ENCODE results near the gene LILRB5. TPM values are rescaled to one million over a fixed set of nuclear protein-coding genes. Genes with fewer than 3 reads are reported as not detected.

Gene LILRB5
- total RNA-seq, 2 experiments from 2014 or later: not detected

GRCh38 chr19:54268936-54269335 is 11.9 kb upstream of the LILRB5 start:
- no peak for DNase-seq
- CTCF ChIA-PET: interaction anchor here (2.3 kb wide), 1 partner anchor 33 kb away, joined by 5 read pairs; no protein-coding TSS in a partner anchor
- H3K27me3 Mint-ChIP-seq: peaks cover 60% of the 10 kb centered on the region

DNA sequence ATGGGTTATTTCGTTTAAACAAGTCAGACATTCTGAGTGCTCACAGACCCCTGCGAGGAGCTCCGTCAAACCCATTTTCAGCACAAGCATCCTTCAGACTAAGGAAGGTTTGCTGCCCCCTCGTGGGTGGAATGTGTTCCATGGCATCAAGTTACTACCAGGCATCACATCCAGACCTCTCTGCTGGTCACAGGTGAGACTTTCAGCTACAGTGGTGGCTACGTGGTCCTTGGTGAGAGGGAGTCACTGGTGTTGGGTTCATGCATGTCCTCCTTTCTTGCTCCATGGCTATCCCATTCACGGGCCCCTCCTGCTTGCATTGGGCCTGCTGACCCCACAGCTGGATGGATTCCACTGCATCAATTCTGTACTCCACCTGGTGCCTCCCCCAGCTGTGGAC is 9.1 kb upstream of the LILRB5 start:
- peaks cover 40% of the 10 kb centered on the region for H3K27me3 Mint-ChIP-seq
- H3K9me3 Mint-ChIP-seq (ENCODE audit: low read depth): no peaks in the 10 kb centered on the region
- CTCF ChIA-PET: interaction anchor here (0.6 to 2.1 kb wide), 34 partner anchors 9 to 473 kb away, joined by 3 to 19 read pairs (median 3); partner anchors contain the start of genes CNOT3, LENG1, LENG8 and LILRB5
- ATAC-seq (peak; percentile 55), DNase-seq (peak; percentile 82)
- no peak overlapping the region for H3K4me3 Mint-ChIP-seq
- H3K4me1 Mint-ChIP-seq: no peaks in the 10 kb centered on the region
- H3K27ac Mint-ChIP-seq: no peak overlapping the region
- no peaks in the 10 kb centered on the region for H3K36me3 Mint-ChIP-seq

More at GRCh38 chr19:54268936-54269335, 11.9 kb upstream of the LILRB5 start:
- Mint-ChIP-seq H3K27ac (no peak overlapping the region), H3K4me3 (no peak overlapping the region), H3K4me1 (no peaks in the 10 kb centered on the region), H3K9me3 (ENCODE audit: low read depth) (no peaks in the 10 kb centered on the region), H3K36me3 (no peaks in the 10 kb centered on the region)
- no peak for ATAC-seq

DNA sequence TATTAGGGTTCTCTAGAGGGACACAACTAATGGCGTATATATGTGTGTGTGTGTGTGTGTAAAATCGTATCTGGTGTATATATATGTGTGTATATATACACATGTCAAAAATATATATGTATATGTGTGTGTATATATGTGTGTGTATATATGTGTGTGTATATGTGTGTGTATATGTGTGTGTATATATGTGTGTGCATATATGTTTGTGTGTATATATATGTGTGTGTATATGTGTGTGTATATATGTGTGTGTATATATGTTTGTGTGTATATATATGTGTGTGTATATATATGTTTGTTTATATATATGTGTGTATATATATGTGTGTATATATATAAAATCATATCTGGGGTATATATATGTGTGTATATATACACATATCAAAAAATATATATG is 5.4 kb upstream of the LILRB5 start:
- ATAC-seq (no peak), DNase-seq (no peak)
- H3K36me3 Mint-ChIP-seq: no peaks in the 10 kb centered on the region
- H3K9me3 Mint-ChIP-seq (ENCODE audit: low read depth): no peaks in the 10 kb centered on the region
- CTCF ChIA-PET: no interaction called here
- H3K27ac Mint-ChIP-seq: no peak overlapping the region
- peaks cover 19% of the 10 kb centered on the region for H3K27me3 Mint-ChIP-seq
- H3K4me3 Mint-ChIP-seq: no peak overlapping the region
- no peaks in the 10 kb centered on the region for H3K4me1 Mint-ChIP-seq

DNA sequence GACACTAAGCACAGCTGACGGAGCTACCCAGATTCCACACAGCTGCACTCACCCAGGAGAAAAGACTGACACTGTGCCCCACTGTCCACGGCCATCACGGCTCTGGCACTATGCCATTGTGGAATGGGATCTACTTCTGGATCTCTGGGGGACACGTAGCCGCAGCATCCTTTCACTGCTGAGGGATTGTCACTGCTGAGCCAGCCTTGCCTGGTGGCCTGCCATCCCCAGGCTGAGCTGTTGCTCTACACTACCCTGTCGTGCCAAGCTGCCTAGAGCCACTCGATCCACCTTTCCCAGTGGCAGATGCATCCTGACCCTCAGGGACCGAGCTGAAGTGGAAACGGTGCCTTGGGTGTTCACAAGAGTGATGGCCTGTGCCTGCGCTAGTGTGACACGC is 5.0 kb upstream of the LILRB5 start:
- peaks cover 19% of the 10 kb centered on the region for H3K27me3 Mint-ChIP-seq
- H3K9me3 Mint-ChIP-seq (ENCODE audit: low read depth): no peaks in the 10 kb centered on the region
- CTCF ChIA-PET: no interaction called here
- H3K4me3 Mint-ChIP-seq: no peak overlapping the region
- H3K27ac Mint-ChIP-seq: no peak overlapping the region
- H3K4me1 Mint-ChIP-seq: no peaks in the 10 kb centered on the region
- no peaks in the 10 kb centered on the region for H3K36me3 Mint-ChIP-seq
- ATAC-seq (no peak), DNase-seq (no peak)

GRCh38 chr19:54256250-54257115 is 590 bp downstream of the LILRB5 start:
- ATAC-seq (no peak), DNase-seq (no peak)
- no peak overlapping the region for H3K27ac Mint-ChIP-seq
- no peaks in the 10 kb centered on the region for H3K36me3 Mint-ChIP-seq
- no peaks in the 10 kb centered on the region for H3K4me1 Mint-ChIP-seq
- H3K9me3 Mint-ChIP-seq (ENCODE audit: low read depth): no peaks in the 10 kb centered on the region
- H3K27me3 Mint-ChIP-seq: peaks cover 9% of the 10 kb centered on the region
- H3K4me3 Mint-ChIP-seq: no peak overlapping the region
- CTCF ChIA-PET: interaction anchor here (1.9 kb wide), 1 partner anchor 9 kb away, joined by 8 read pairs; no protein-coding TSS in a partner anchor

DNA sequence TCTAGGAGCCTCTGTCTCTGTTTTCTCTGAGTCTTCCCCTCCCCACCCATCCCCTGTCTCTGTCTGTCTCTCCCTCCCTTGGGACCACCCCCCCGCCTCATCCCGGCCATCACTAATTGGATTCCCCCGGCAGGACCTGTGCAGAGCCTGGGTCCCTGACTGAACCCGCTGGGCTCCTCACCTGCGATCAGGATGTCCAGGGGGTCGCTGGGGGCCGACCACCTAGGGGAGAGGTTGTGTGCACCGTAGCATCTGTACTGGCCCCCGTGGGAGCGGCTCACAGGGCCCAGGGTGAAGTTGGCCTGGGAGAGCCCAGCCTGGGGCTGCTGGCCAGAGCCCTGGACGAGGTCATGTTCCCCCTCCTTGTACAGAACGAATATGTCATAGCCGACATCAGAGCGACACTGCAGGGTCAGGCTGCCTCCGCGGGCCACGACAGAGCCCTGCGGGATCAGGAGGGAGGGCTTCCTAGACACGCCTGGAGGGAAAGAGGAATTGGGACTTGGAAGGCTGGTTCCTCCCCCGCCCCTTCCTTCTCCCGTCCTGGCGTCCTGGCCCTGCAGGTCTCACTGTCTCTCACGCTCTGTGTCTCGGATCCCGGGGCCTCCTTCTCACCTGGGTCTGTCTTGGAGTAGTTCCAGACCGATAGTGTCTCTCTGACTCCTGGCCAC is 1.8 kb downstream of the LILRB5 start:
- H3K27ac Mint-ChIP-seq: no peak overlapping the region
- H3K27me3 Mint-ChIP-seq: peaks cover 11% of the 10 kb centered on the region
- no peaks in the 10 kb centered on the region for H3K36me3 Mint-ChIP-seq
- H3K9me3 Mint-ChIP-seq (ENCODE audit: low read depth): no peaks in the 10 kb centered on the region
- CTCF ChIA-PET: no interaction called here
- DNase-seq (no peak), ATAC-seq (no peak)
- no peak overlapping the region for H3K4me3 Mint-ChIP-seq
- H3K4me1 Mint-ChIP-seq: no peaks in the 10 kb centered on the region

DNA sequence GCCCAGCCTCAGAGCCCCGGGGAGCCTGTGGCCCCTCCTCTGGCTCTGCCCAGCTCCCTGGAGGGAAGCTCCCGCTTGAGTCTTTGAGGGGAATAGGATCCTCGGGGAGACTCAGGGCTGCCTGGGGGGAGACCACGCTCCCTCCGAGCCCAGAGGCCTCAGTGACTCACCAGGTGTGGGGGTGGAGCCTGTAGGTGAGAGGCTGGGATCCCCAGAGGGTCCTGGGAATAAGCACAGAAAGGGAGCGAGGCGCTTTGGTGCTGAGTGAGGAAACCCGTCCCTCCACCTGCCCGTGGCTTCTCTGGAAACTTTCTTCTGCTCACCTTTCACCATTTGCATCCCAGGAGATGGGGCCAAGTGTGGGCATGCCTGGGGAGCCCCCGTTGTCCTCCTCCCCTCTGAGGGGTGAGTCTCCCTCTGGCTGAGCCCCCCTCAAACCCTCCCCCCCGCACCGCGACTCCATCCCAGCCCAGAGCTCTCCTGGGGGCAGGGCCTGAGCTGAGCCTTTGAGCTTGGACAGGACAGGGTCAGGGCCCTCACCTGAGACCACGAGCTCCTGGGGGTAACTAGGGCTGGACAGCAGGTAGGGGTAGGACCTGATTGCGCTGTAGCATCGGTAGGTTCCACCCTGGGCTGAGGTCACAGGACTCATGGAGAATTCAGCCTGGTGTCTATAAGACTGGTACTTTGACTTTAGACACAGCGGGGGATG is 2.7 kb downstream of the LILRB5 start:
- ATAC-seq (no peak), DNase-seq (no peak)
- H3K27me3 Mint-ChIP-seq: peaks cover 19% of the 10 kb centered on the region
- no peak overlapping the region for H3K27ac Mint-ChIP-seq
- no peaks in the 10 kb centered on the region for H3K4me1 Mint-ChIP-seq
- CTCF ChIA-PET: no interaction called here
- no peaks in the 10 kb centered on the region for H3K9me3 Mint-ChIP-seq (ENCODE audit: low read depth)
- H3K4me3 Mint-ChIP-seq: no peak overlapping the region
- no peaks in the 10 kb centered on the region for H3K36me3 Mint-ChIP-seq

GRCh38 chr19:54253331-54254194 is 3.5 kb downstream of the LILRB5 start:
- H3K9me3 Mint-ChIP-seq (ENCODE audit: low read depth): no peaks in the 10 kb centered on the region
- no peaks in the 10 kb centered on the region for H3K4me1 Mint-ChIP-seq
- H3K36me3 Mint-ChIP-seq: no peaks in the 10 kb centered on the region
- no peak for ATAC-seq
- no peak for DNase-seq
- CTCF ChIA-PET: interaction anchor here (1.2 kb wide), 1 partner anchor 13 kb away, joined by 4 read pairs; no protein-coding TSS in a partner anchor
- no peak overlapping the region for H3K27ac Mint-ChIP-seq
- H3K4me3 Mint-ChIP-seq: no peak overlapping the region
- peaks cover 22% of the 10 kb centered on the region for H3K27me3 Mint-ChIP-seq

- H3K36me3 Mint-ChIP-seq: no peaks in the 10 kb centered on the region
- no peak overlapping the region for H3K4me3 Mint-ChIP-seq
- peaks cover 6% of the 10 kb centered on the region for H3K4me1 Mint-ChIP-seq
- H3K27ac Mint-ChIP-seq: no peak overlapping the region
- peaks cover 22% of the 10 kb centered on the region for H3K27me3 Mint-ChIP-seq
- CTCF ChIA-PET: interaction anchor here (1.2 kb wide), 1 partner anchor 13 kb away, joined by 4 read pairs; no protein-coding TSS in a partner anchor
- DNase-seq (no peak), ATAC-seq (no peak)
- no peaks in the 10 kb centered on the region for H3K9me3 Mint-ChIP-seq (ENCODE audit: low read depth)
Measured at GRCh38 chr19:54252845-54253244, 4.2 kb downstream of the LILRB5 start.

GRCh38 chr19:54252243-54252642 is 4.8 kb downstream of the LILRB5 start:
- Mint-ChIP-seq H3K4me3 (no peak overlapping the region), H3K27ac (no peak overlapping the region), H3K4me1 (peaks cover 12% of the 10 kb centered on the region), H3K9me3 (ENCODE audit: low read depth) (no peaks in the 10 kb centered on the region), H3K27me3 (peaks cover 22% of the 10 kb centered on the region), H3K36me3 (no peaks in the 10 kb centered on the region)
- CTCF ChIA-PET: interaction anchor here (1.2 kb wide), 1 partner anchor 14 kb away, joined by 4 read pairs; no protein-coding TSS in a partner anchor
- ATAC-seq (no peak), DNase-seq (no peak)

DNA sequence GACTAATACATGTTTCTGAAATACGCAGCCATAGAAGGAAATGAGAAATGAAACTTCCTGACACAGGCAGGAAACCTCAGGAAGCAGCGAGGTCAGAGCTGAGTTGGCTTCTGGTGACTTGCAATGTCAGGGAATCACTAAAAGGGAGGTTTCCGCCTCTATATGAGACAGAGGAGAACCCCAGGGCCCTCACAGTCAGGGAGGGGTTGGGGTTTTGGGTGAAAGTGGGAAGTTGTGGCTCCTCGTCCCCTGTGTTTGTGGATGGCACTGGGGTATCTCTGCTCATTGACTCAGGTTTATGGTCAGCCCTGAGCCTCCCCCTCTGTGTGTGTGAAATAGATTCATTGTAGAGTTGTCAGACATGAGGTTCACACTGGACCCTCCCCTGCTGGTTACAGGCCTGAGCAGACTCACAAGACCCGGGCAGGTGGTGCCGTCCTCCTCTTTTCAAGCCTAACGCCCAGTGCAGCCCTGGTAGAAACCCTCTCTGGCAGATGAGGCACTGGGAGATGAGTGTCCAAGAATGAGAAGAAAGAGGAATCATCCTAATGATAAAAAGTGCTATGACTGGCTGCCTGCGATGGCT is 9.0 kb downstream of the LILRB5 start:
- Mint-ChIP-seq H3K36me3 (no peaks in the 10 kb centered on the region), H3K4me1 (peaks cover 15% of the 10 kb centered on the region), H3K27me3 (peaks cover 26% of the 10 kb centered on the region), H3K9me3 (ENCODE audit: low read depth) (no peaks in the 10 kb centered on the region), H3K4me3 (peak overlapping the region; percentile 10), H3K27ac (no peak overlapping the region)
- ATAC-seq (peak; percentile 76), DNase-seq (peak; percentile 68)
- CTCF ChIA-PET: interaction anchor here (0.9 kb wide), 1 partner anchor 144 kb away, joined by 3 read pairs; no protein-coding TSS in a partner anchor

All from activated CD8-positive, alpha-beta memory T cell treated with anti-CD3 and anti-CD28 coated beads, Interleukin-2, amount 10 ng/mL, durations not matched to agents 7 days and 5 days (primary cell).